Panc1 (cell line): ENCODE data around the gene CANX. TPM values are rescaled to one million over a fixed set of nuclear protein-coding genes. Genes with fewer than 3 reads are reported as not detected.

Experiments used
- ATAC-seq: fragments of 200-7000 bp; cut with Tn5 transposase; 2 replicates; pipeline ENCODE4 v1.9.1; 2020; ENCODE audit warnings: mild to moderate bottlenecking, moderate library complexity
- BruUV-seq: library from RNA; stranded (reverse); fragments of 400-500 nt; replicated peaks from 2 replicates; lab custom pipeline; 2021; lab: Mats Ljungman, UMichigan
- CTCF ChIA-PET: fragments of 300-600 bp; sonication (Branson Sonifier 250); formaldehyde crosslinking; loops from one replicate; lab custom pipeline; 2022; ENCODE audit warnings: antibody characterized with exemption; lab: Charles Lee
- POLR2A ChIA-PET: fragments of 300-600 bp; sonication (Branson Sonifier 250); formaldehyde crosslinking; loops from one replicate; lab custom pipeline; 2022; ENCODE audit warnings: antibody characterized with exemption; lab: Charles Lee
- DNase-seq: peaks from one replicate; pipeline ENCODE4 v3.0.0-alpha.2; 2010; ENCODE audit warnings: low read depth, low spot score
- H3K27ac ChIP-seq: 2 replicates; pipeline ENCODE4 v1.5.1; 2011; ENCODE audit warnings: mild to moderate bottlenecking, low read length, inconsistent platforms
- H3K27me3 ChIP-seq: fragments of 200-500 bp; sonication (Bioruptor generic); 2 replicates; pipeline ENCODE4 v1.6.0; 2014; ENCODE audit warnings: low read length, inconsistent platforms; ENCODE audit not compliant: control insufficient read depth, insufficient read depth
- H3K36me3 ChIP-seq: fragments of 200-500 bp; sonication (Bioruptor generic); 2 replicates; pipeline ENCODE4 v1.5.1; 2014; ENCODE audit warnings: inconsistent platforms, mild to moderate bottlenecking, low read length, moderate library complexity; ENCODE audit not compliant: control insufficient read depth, insufficient read depth
- H3K4me1 ChIP-seq: 2 replicates; pipeline ENCODE4 v1.5.1; 2011; ENCODE audit warnings: inconsistent platforms, mild to moderate bottlenecking, low read length, moderate library complexity; ENCODE audit not compliant: control insufficient read depth, insufficient read depth
- H3K4me3 ChIP-seq, 2 experiments: 2 replicates each; pipeline ENCODE4 v1.5.1; 2011 to 2012; ENCODE audit warnings: low read depth in 2 of 2, low read length in 2 of 2, mild to moderate bottlenecking in 2 of 2, inconsistent platforms in 1 of 2, moderate library complexity in 1 of 2
- H3K9me3 ChIP-seq: fragments of 200-500 bp; sonication (Bioruptor generic); 2 replicates; pipeline ENCODE4 v1.5.1; 2014; ENCODE audit warnings: low read depth, mild to moderate bottlenecking, inconsistent platforms, low read length, moderate library complexity; ENCODE audit not compliant: control insufficient read depth, insufficient read depth
- CTCF ChIP-seq: fragments of 450-650 bp; IDR thresholded peaks from 2 replicates; pipeline ENCODE4 v1.5.1; 2017; ENCODE audit warnings: mild to moderate bottlenecking
- POLR2AphosphoS5 ChIP-seq: IDR thresholded peaks from 2 replicates; pipeline ENCODE4 v1.6.1; 2012; ENCODE audit warnings: mild to moderate bottlenecking, low read depth, low read length, moderate library complexity
- REST ChIP-seq, 2 experiments: IDR thresholded peaks; 2 replicates each; pipeline ENCODE4 v1.6.1; 2011 to 2012; ENCODE audit warnings: low read depth in 2 of 2, control low read depth in 1 of 2, low read length in 1 of 2, mild to moderate bottlenecking in 1 of 2, moderate library complexity in 1 of 2; ENCODE audit not compliant: insufficient read depth in 1 of 2
- SIN3A ChIP-seq: IDR thresholded peaks from 2 replicates; pipeline ENCODE4 v1.6.1; 2012; ENCODE audit warnings: low read depth, mild to moderate bottlenecking, low read length, moderate library complexity, borderline replicate concordance; ENCODE audit not compliant: insufficient read depth
- TCF7L2 ChIP-seq: IDR thresholded peaks from 2 replicates; pipeline ENCODE4 v1.6.1; 2011; ENCODE audit warnings: mild to moderate bottlenecking, low read depth, low read length, inconsistent platforms
- in situ Hi-C: cut with HindIII; loops from 2 replicates; pipeline ENCODE4 v1.10.0; 2016; ENCODE audit warnings: low sequenced_read_pairs, low pct_unique_long_range_greater_than_20kb
- intact Hi-C: fragments of 100-400 bp; cut with micrococcal nuclease; formaldehyde crosslinking; loops from one replicate; pipeline ENCODE4 v1.10.0; 2022; ENCODE audit not compliant: unreplicated experiment
- total RNA-seq: library from RNA; stranded (reverse); gene quantifications from one replicate; pipeline ENCODE4 v1.2.1, GENCODE V29; 2021; ENCODE audit not compliant: unreplicated experiment

CANX gene
- total RNA-seq, 1 experiment from 2014 or later = 707 TPM

- Histone ChIP-seq H3K27ac (peak overlapping the region; percentile 92), H3K36me3 (peaks cover 46% of the 10 kb centered on the region), H3K27me3 (no peaks in the 10 kb centered on the region), H3K4me1 (peaks cover 19% of the 10 kb centered on the region), H3K9me3 (no peaks in the 10 kb centered on the region), H3K4me3 (no peak overlapping the region)
- no peak for ATAC-seq
- DNase-seq = no peak
- BruUV-seq = no TSS peak
- ChIA-PET POLR2A (no interaction called here), CTCF (no interaction called here)
- in situ Hi-C loops (no loop called here), intact Hi-C loops (no loop called here)
- TF ChIP-seq POLR2AphosphoS5 = no peak
- TF ChIP-seq CTCF = no peak
- TF ChIP-seq TCF7L2 = no peak
- TF ChIP-seq SIN3A = no peak
- no peak for TF ChIP-seq REST (IDR thresholded peaks at IDR 0.05; ENCODE audit: insufficient read depth in 1 of 2, low read depth in 2 of 2, low read length in 1 of 2)
These were observed 32.1 kb downstream of the CANX start for GRCh38 chr5:179730852-179731251.

GRCh38 chr5:179731791-179732411, 33.1 kb downstream of the CANX start:
- BruUV-seq = no TSS peak
- DNase-seq (no peak), ATAC-seq (peak; percentile 19)
- in situ Hi-C loops (no loop called here), intact Hi-C loops (no loop called here)
- Histone ChIP-seq H3K4me1 (peaks cover 20% of the 10 kb centered on the region), H3K27me3 (no peaks in the 10 kb centered on the region), H3K36me3 (peaks cover 41% of the 10 kb centered on the region), H3K9me3 (no peaks in the 10 kb centered on the region), H3K27ac (peak overlapping the region; percentile 92), H3K4me3 (peak overlapping the region; percentile 56 to 74)
- TF ChIP-seq CTCF (no peak), SIN3A (0 out of 2 replicates have a peak, but pooled peaks have one; percentile 14)
- ChIA-PET POLR2A (interaction anchor here (0.5 kb wide), 1 partner anchor 81 kb away, joined by 8 read pairs; no protein-coding TSS in a partner anchor), CTCF (interaction anchor here (0.8 to 0.9 kb wide), 2 partner anchors 64 to 197 kb away, joined by 3 to 4 read pairs; no protein-coding TSS in a partner anchor)
